Mesothelial cell of epicardium (in vitro differentiated cells): ENCODE data around the gene ADGRA1. TPM values are rescaled to one million over a fixed set of nuclear protein-coding genes. Genes with fewer than 3 reads are reported as not detected.
A peak's percentile ranks its signal among the peaks of the same experiment; 100 is the strongest.

Source experiments
- DNase-seq, 2 experiments: peaks; one replicate each; pipeline ENCODE4 v3.0.0; 2021; ENCODE audit warnings: low spot score in 2 of 2; ENCODE audit not compliant: unreplicated experiment in 2 of 2
- H3K27ac Mint-ChIP-seq: 2 replicates; pipeline ENCODE4 v1.8.0; 2021; ENCODE audit warnings: mixed read lengths
- H3K27me3 Mint-ChIP-seq: 2 replicates; pipeline ENCODE4 v1.8.0; 2021; ENCODE audit warnings: low read depth, mixed read lengths
- H3K36me3 Mint-ChIP-seq: 2 replicates; pipeline ENCODE4 v1.8.0; 2021; ENCODE audit warnings: mixed read lengths
- H3K4me1 Mint-ChIP-seq: 2 replicates; pipeline ENCODE4 v1.8.0; 2021; ENCODE audit warnings: mixed read lengths
- H3K4me3 Mint-ChIP-seq: 2 replicates; pipeline ENCODE4 v1.8.0; 2021; ENCODE audit warnings: mild to moderate bottlenecking, moderate library complexity, mixed read lengths
- H3K9me3 Mint-ChIP-seq: 2 replicates; pipeline ENCODE4 v1.8.0; 2021; ENCODE audit warnings: mixed read lengths
- total RNA-seq: library from RNA; stranded (reverse); gene quantifications from 3 replicates; pipeline ENCODE4 v1.2.1, GENCODE V29; 2021
- TF ChIP-seq, protein P1 (sequence below): fragments of 200-600 bp; sonication (generic); IDR thresholded peaks from one replicate; pipeline ENCODE4 v1.5.0; 2021; ENCODE audit warnings: antibody characterized with exemption; ENCODE audit not compliant: unreplicated experiment

Gene ADGRA1, protein sequence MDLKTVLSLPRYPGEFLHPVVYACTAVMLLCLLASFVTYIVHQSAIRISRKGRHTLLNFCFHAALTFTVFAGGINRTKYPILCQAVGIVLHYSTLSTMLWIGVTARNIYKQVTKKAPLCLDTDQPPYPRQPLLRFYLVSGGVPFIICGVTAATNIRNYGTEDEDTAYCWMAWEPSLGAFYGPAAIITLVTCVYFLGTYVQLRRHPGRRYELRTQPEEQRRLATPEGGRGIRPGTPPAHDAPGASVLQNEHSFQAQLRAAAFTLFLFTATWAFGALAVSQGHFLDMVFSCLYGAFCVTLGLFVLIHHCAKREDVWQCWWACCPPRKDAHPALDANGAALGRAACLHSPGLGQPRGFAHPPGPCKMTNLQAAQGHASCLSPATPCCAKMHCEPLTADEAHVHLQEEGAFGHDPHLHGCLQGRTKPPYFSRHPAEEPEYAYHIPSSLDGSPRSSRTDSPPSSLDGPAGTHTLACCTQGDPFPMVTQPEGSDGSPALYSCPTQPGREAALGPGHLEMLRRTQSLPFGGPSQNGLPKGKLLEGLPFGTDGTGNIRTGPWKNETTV
- not detected in 3 replicates for total RNA-seq

DNA sequence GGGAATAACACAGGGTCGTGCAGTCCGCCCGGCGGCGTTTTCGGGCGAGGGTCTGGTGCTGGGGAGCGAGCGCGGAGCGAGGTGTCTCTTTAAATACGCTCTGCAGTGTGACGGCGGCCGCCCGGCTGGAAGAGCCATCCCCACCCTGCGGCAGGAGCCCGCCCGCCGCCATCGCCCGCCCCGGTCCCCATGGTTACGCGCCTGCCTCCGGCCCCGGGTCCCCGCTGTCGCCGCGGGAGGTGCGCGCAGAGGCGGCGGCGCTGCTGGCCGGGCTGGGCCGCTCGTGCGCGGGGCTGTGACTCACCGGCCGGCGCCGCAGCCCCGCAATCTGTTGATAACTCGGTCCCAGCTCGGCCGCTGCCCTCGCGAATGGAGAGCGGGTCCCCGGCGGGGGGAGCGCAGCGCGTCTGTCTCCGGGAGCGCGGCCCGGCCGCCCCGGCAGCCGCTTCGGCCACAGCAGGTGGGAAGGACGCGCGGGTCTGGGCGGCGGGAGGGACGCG, at the start of gene ADGRA1:
TSS of gene ADGRA1 (plus strand) at position 246 of the 500 bp plus-strand sequence. CDS start 986 bp downstream, outside the sequence.
- Mint-ChIP-seq H3K4me1 (peaks cover 2% of the 10 kb centered on the region), H3K27me3 (peaks cover 82% of the 10 kb centered on the region), H3K9me3 (no peaks in the 10 kb centered on the region), H3K27ac (no peak within 1 kb of the TSS), H3K4me3 (peak within 1 kb of the TSS; percentile 56), H3K36me3 (no peaks in the 10 kb centered on the region)
- DNase-seq = no peak
- TF ChIP-seq, protein P1, sequence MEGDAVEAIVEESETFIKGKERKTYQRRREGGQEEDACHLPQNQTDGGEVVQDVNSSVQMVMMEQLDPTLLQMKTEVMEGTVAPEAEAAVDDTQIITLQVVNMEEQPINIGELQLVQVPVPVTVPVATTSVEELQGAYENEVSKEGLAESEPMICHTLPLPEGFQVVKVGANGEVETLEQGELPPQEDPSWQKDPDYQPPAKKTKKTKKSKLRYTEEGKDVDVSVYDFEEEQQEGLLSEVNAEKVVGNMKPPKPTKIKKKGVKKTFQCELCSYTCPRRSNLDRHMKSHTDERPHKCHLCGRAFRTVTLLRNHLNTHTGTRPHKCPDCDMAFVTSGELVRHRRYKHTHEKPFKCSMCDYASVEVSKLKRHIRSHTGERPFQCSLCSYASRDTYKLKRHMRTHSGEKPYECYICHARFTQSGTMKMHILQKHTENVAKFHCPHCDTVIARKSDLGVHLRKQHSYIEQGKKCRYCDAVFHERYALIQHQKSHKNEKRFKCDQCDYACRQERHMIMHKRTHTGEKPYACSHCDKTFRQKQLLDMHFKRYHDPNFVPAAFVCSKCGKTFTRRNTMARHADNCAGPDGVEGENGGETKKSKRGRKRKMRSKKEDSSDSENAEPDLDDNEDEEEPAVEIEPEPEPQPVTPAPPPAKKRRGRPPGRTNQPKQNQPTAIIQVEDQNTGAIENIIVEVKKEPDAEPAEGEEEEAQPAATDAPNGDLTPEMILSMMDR = no peak

DNA sequence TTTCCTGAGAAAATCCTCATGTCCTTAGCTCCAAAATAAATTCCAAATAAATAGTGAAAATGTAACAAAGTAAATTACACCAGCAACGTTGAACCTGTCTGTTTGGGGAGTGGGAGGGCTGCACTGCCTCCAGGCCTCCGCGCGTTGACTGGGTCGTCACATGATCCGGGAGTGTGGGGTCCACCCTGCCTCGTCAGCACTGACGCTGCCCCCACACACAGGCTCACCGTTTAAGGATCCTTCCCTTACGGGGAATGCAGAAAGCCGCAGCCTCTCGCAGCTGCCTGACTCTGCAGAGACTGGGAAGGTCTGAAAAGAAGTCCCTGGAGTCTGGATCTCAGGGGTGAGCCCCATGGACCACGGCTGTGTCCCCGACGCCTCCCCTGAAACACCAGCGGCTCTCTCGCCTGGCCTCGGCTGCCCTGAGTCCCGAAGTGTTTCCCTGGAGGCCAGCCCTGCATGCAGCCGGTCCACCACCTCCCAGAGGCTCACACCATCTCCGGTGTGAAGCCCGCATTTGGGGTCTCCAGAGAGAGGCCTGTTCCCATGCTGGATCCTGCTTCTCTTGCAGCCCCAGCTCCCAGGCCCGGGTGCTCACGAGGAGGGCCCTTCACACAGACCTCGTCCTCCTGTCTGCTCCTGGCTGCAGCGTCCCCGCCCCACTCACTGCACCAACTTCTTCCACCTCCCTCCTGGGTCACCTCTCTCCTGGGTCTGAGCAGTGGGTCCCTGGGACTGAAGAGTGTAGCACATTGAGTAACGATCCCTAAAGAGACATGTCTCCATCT, 49.5 kb upstream of the ADGRA1 start:
- no peak for DNase-seq
- TF ChIP-seq, protein P1 = no peak
- no peak overlapping the region for H3K27ac Mint-ChIP-seq
- H3K4me1 Mint-ChIP-seq = peaks cover 8% of the 10 kb centered on the region
- no peaks in the 10 kb centered on the region for H3K36me3 Mint-ChIP-seq
- no peak overlapping the region for H3K4me3 Mint-ChIP-seq
- peaks cover 40% of the 10 kb centered on the region for H3K27me3 Mint-ChIP-seq
- no peaks in the 10 kb centered on the region for H3K9me3 Mint-ChIP-seq

DNA sequence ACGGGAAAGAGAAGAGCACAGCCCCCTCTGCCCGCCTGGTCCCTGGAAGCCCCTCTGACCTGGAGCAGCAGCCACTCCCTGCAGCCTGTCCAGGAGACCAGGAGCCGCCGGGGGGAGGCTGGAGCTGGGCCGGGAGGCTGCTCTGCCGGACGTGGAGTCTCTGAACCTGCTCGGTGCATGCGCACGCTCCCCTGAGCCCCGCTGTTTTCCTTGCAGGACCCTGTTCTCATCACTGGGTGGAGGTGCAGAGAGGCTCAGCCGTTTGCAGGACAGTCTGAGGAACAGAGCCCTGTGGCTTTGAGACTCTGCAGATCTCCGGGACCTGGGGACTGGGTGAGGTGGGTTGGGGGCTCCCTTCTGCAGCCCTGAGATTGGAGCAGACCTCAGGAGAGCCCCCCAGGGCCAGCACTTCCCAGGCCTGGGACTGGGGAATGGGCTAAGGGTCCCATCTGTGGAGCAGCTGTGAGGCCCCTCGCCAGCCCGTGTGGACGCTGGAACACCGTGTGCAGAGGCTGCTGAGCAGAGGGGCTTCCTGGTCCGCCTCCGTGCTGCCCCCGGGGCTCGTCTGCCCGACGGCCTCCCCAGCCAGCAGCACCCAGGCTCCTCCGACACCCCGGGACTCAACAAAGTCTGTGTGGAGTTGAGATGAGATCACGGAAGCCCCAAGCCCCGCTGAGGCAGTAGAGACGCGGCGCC, 48.5 kb upstream of the ADGRA1 start:
- DNase-seq = no peak
- peaks cover 8% of the 10 kb centered on the region for H3K4me1 Mint-ChIP-seq
- peaks cover 34% of the 10 kb centered on the region for H3K27me3 Mint-ChIP-seq
- no peaks in the 10 kb centered on the region for H3K36me3 Mint-ChIP-seq
- TF ChIP-seq, protein P1 = no peak
- no peaks in the 10 kb centered on the region for H3K9me3 Mint-ChIP-seq
- no peak overlapping the region for H3K4me3 Mint-ChIP-seq
- H3K27ac Mint-ChIP-seq = no peak overlapping the region

DNA sequence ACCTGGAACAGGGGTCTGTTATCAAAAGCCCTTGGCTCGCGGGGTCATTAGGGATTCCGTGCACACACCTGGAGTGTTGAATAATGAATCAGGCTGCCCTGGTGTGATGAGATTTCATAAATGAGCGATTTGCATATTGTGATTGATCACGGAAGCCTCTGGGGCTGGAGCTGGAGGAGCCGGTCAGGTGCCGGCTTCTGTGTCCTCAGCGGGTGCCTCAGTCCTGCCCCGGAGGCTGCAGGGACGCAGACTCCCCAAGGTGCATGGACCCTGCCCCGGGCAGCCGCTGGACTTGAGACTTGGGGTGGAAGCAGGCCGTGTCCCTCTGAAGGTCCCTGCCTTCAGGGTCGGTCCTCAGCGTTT, 47.9 kb upstream of the ADGRA1 start:
- Mint-ChIP-seq H3K27me3 (peaks cover 32% of the 10 kb centered on the region), H3K9me3 (no peaks in the 10 kb centered on the region), H3K27ac (no peak overlapping the region), H3K36me3 (no peaks in the 10 kb centered on the region), H3K4me3 (no peak overlapping the region), H3K4me1 (peaks cover 8% of the 10 kb centered on the region)
- TF ChIP-seq, protein P1 = no peak
- DNase-seq = no peak

DNA sequence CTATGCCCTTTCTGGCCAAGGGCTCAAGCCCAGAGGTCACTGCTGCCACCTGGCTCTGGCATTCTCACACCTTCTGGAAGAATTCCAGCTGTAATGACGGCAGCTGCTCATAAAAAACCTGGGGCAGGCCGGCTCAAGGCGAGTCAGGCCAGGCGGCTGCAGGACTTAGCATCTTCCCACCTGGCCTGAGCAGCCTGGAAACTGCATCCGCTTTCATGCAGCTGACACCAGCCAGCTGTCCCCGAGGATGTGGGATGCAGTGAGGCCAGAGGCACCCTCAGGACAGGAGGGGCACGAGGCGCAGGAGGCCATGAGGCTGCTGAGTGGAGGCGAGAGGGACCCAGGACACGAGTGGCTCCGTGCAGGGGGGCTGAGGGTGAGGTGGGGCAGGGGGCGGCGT, 47.5 kb upstream of the ADGRA1 start:
- no peaks in the 10 kb centered on the region for H3K36me3 Mint-ChIP-seq
- no peak overlapping the region for H3K4me3 Mint-ChIP-seq
- TF ChIP-seq, protein P1 = no peak
- DNase-seq = no peak
- H3K4me1 Mint-ChIP-seq = peaks cover 4% of the 10 kb centered on the region
- H3K9me3 Mint-ChIP-seq = no peaks in the 10 kb centered on the region
- H3K27me3 Mint-ChIP-seq = peaks cover 30% of the 10 kb centered on the region
- no peak overlapping the region for H3K27ac Mint-ChIP-seq
